ENCODE data around the gene IQCM. TPM values are rescaled to one million over a fixed set of nuclear protein-coding genes. Genes with fewer than 3 reads are reported as not detected.

IQCM gene
- total RNA-seq, 2 donors from 2014 or later: not detected

- Mint-ChIP-seq H3K4me1 (ENCODE audit: low read depth) (no peaks in the 10 kb centered on the region), H3K27ac (no peak overlapping the region), H3K9me3 (peaks cover 0 to 2% of the 10 kb centered on the region in 2 donors), H3K36me3 (ENCODE audit: insufficient read depth in 2 of 2) (no peaks in the 10 kb centered on the region), H3K27me3 (ENCODE audit: low read depth) (no peaks in the 10 kb centered on the region), H3K4me3 (no peak overlapping the region)
- DNase-seq (no peak), ATAC-seq (replicated peaks in 1 of 2) (no peak)
These were observed 20.4 kb downstream of the IQCM start for GRCh38 chr4:149795256-149795655.

GRCh38 chr4:149794352-149794751 lies 21.3 kb downstream of the IQCM start:
- Mint-ChIP-seq H3K27me3 (ENCODE audit: low read depth) (no peaks in the 10 kb centered on the region), H3K9me3 (peaks cover 0 to 2% of the 10 kb centered on the region in 2 donors), H3K4me1 (ENCODE audit: low read depth) (no peaks in the 10 kb centered on the region), H3K36me3 (ENCODE audit: insufficient read depth in 2 of 2) (no peaks in the 10 kb centered on the region), H3K27ac (no peak overlapping the region), H3K4me3 (no peak overlapping the region)
- DNase-seq (no peak), ATAC-seq (replicated peaks in 1 of 2) (no peak)

DNA sequence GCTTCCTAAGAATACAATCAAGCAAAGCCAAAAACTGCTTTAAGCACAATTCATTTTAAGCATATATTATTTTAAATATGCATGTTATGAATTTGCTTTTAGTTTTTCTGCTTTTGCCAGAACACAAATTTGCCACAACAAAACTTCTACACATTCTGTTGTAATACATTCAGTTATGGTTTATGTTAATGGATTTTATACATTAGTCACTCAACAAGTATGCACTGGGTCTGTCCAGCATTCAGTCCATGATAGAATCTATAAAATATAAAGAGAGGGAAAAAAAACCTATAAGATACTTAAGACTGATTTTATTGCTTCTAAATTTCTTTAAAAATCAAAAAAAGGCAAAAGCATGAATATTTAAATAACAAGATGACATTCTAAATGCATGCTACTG lies 22.2 kb downstream of the IQCM start:
- no peak for ATAC-seq (replicated peaks in 1 of 2)
- Mint-ChIP-seq H3K9me3 (peaks cover 0 to 2% of the 10 kb centered on the region in 2 donors), H3K4me1 (ENCODE audit: low read depth) (no peaks in the 10 kb centered on the region), H3K36me3 (ENCODE audit: insufficient read depth in 2 of 2) (no peaks in the 10 kb centered on the region), H3K27me3 (ENCODE audit: low read depth) (no peaks in the 10 kb centered on the region), H3K27ac (no peak overlapping the region), H3K4me3 (no peak overlapping the region)
- no peak for DNase-seq

DNA sequence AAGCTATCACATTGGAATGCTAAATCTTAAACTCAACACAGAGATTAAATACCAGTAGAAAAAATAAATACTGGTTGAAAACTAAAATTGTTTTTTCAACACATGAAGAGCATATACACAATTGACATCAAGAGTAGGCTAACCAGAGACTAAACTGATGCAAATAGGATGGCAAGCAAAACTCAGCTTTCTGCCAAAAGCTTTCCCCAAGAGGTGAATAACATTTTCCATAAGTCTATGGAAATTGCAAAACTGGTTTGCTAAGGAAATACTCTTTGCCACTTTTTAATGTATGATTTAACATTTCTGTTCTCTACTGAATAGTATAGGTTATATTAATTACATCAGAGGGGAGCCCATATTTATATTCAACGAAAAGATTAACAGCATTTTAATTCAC lies 23.8 kb downstream of the IQCM start:
- H3K36me3 Mint-ChIP-seq (ENCODE audit: insufficient read depth in 2 of 2): no peaks in the 10 kb centered on the region
- no peak for DNase-seq
- no peak overlapping the region for H3K27ac Mint-ChIP-seq
- no peaks in the 10 kb centered on the region for H3K27me3 Mint-ChIP-seq (ENCODE audit: low read depth)
- no peak overlapping the region for H3K4me3 Mint-ChIP-seq
- H3K9me3 Mint-ChIP-seq: peaks cover under 1 to 5% of the 10 kb centered on the region in 2 donors
- no peaks in the 10 kb centered on the region for H3K4me1 Mint-ChIP-seq (ENCODE audit: low read depth)
- no peak for ATAC-seq (replicated peaks in 1 of 2)

GRCh38 chr4:149790172-149790907 lies 25.3 kb downstream of the IQCM start:
- Mint-ChIP-seq H3K36me3 (ENCODE audit: insufficient read depth in 2 of 2) (no peaks in the 10 kb centered on the region), H3K27ac (no peak overlapping the region), H3K4me1 (ENCODE audit: low read depth) (no peaks in the 10 kb centered on the region), H3K27me3 (ENCODE audit: low read depth) (no peaks in the 10 kb centered on the region), H3K4me3 (no peak overlapping the region), H3K9me3 (peaks cover 3 to 8% of the 10 kb centered on the region in 2 donors)
- DNase-seq (no peak), ATAC-seq (replicated peaks in 1 of 2) (no peak)

DNA sequence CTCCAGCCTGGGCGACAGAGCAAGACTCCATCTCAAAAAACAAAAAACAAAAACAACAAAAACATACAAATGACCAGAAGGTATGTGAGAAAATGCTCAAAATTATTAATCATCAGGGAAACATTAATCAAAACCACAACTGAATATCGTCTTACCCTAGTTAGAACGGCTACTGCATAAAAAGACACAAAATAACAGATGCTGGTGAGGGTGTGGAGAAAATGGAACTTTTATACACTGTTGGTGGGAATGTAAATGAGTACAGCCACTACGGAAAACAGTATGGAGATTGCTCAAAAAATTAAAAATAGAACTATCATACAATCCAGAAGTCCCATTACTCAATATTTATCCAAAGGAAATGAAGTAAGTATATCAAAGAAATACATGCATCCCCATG lies 27.3 kb downstream of the IQCM start:
- Mint-ChIP-seq H3K36me3 (ENCODE audit: insufficient read depth in 2 of 2) (peaks cover 0 to 3% of the 10 kb centered on the region in 2 donors), H3K27ac (no peak overlapping the region), H3K4me1 (ENCODE audit: low read depth) (no peaks in the 10 kb centered on the region), H3K4me3 (no peak overlapping the region), H3K9me3 (peaks cover 3 to 8% of the 10 kb centered on the region in 2 donors), H3K27me3 (ENCODE audit: low read depth) (no peaks in the 10 kb centered on the region)
- no peak for ATAC-seq (replicated peaks in 1 of 2)
- no peak for DNase-seq

DNA sequence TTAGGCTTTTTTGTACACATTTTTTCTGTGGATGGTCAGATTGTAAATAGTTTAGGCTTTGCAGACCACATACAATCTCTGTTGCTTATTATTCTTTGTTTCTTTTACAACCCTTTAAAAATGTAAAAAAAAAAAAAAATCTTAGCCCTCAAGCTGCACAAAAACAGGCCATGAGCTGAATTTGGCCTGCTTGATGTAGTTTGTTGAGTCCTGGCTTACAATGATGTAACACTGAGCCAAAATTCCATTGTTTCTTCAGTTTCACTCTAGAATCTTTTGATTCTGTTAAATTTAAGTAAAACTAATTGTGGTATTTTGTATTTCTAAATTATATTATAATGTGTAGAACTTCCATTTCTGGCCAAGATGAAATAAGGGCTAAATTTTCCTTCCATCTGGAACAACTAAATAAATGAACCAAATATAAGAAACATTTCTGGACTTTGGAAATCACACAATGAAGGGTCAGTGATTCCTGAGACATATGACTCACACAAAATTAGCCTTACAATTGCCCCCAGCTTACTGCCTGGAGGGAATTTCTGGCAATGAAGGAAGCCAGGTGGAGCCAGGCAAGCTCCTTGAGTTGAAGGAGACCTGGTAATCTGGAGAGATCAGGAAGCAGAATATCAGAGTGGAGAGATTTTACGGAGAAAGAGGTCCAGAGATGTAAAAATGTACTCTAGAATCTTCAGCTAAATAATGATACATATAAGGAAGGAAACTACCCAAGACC lies 29.8 kb downstream of the IQCM start:
- H3K9me3 Mint-ChIP-seq: peaks cover 5 to 6% of the 10 kb centered on the region in 2 donors
- H3K36me3 Mint-ChIP-seq (ENCODE audit: insufficient read depth in 2 of 2): peaks cover 0 to 3% of the 10 kb centered on the region in 2 donors
- H3K27ac Mint-ChIP-seq: no peak overlapping the region
- ATAC-seq (replicated peaks in 1 of 2) (no peak), DNase-seq (no peak)
- no peaks in the 10 kb centered on the region for H3K27me3 Mint-ChIP-seq (ENCODE audit: low read depth)
- no peak overlapping the region for H3K4me3 Mint-ChIP-seq
- H3K4me1 Mint-ChIP-seq (ENCODE audit: low read depth): no peaks in the 10 kb centered on the region

DNA sequence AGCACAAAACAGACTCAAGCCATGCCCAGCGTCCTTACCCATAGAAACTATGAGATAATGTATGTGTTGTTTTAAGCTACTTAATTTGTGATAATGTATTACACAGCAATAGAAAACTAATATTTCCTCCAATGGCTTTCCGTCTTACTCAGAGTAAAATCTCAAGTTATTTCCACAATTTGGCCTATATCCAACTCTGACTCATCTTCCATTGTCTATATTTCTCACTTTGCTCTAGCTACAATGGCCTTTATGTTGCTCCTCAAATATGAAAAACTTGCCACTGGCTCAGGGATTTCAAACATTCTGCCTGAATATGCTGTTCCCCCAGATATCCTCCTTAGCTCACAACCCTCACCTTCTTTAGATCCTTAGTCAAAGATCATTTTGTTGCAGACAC lies 31.6 kb downstream of the IQCM start:
- Mint-ChIP-seq H3K9me3 (peaks cover 5 to 6% of the 10 kb centered on the region in 2 donors), H3K27me3 (ENCODE audit: low read depth) (no peaks in the 10 kb centered on the region), H3K4me1 (ENCODE audit: low read depth) (no peaks in the 10 kb centered on the region), H3K27ac (no peak overlapping the region), H3K4me3 (no peak overlapping the region), H3K36me3 (ENCODE audit: insufficient read depth in 2 of 2) (peaks cover 0 to 3% of the 10 kb centered on the region in 2 donors)
- DNase-seq (no peak), ATAC-seq (replicated peaks in 1 of 2) (no peak)

GRCh38 chr4:149781150-149781549 lies 34.5 kb downstream of the IQCM start:
- ATAC-seq (replicated peaks in 1 of 2) (no peak), DNase-seq (no peak)
- H3K27me3 Mint-ChIP-seq (ENCODE audit: low read depth): no peaks in the 10 kb centered on the region
- H3K4me3 Mint-ChIP-seq: no peak overlapping the region
- H3K27ac Mint-ChIP-seq: no peak overlapping the region
- peaks cover 2 to 3% of the 10 kb centered on the region in 2 donors for H3K9me3 Mint-ChIP-seq
- peaks cover 0 to 3% of the 10 kb centered on the region in 2 donors for H3K36me3 Mint-ChIP-seq (ENCODE audit: insufficient read depth in 2 of 2)
- no peaks in the 10 kb centered on the region for H3K4me1 Mint-ChIP-seq (ENCODE audit: low read depth)

DNA sequence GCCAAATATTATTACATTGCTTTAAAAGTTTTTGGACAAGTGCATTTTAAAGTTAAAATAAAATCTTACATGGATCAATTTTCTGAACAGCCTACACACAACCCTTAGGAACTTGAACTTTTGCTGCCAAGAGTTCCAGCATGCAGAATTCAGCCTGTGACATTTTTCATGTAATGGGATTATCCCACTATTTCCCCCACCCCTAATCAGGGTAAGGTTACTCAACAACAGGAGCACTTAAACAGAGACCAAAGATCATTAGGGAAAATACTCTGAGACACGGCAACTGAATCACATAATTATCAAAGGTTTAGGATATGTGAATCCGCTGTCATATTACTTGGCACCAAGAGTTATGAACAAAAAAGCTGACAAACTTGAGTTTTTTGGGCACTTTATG lies 47.2 kb downstream of the IQCM start:
- Mint-ChIP-seq H3K4me3 (no peak overlapping the region), H3K9me3 (peaks cover 0 to 2% of the 10 kb centered on the region in 2 donors), H3K27me3 (ENCODE audit: low read depth) (no peaks in the 10 kb centered on the region), H3K4me1 (ENCODE audit: low read depth) (peaks cover 6% of the 10 kb centered on the region), H3K36me3 (ENCODE audit: insufficient read depth in 2 of 2) (no peaks in the 10 kb centered on the region), H3K27ac (no peak overlapping the region)
- ATAC-seq (replicated peaks in 1 of 2) (no peak), DNase-seq (no peak)

DNA sequence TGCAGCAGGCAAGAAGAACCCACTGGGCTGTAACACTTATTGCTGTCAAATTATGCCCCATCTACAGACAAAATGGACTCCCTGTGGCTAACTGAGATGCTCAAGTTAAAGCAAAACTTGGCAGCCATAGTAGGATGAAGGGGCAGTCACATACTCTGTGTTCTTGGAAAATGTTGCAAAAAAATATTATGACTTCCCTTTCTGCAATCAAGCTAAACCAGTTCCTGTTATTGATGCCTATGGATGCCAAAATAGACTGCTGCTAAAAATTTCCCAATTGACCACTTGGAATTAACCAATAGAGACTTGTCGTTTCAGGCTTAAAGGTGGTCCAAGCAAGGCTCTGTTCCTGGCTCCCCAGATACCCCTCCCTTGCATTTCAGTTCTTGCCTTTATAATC lies 49.5 kb downstream of the IQCM start:
- Mint-ChIP-seq H3K4me1 (ENCODE audit: low read depth) (peaks cover 6% of the 10 kb centered on the region), H3K4me3 (no peak overlapping the region), H3K27ac (no peak overlapping the region), H3K36me3 (ENCODE audit: insufficient read depth in 2 of 2) (no peaks in the 10 kb centered on the region), H3K27me3 (ENCODE audit: low read depth) (no peaks in the 10 kb centered on the region), H3K9me3 (peaks cover 0 to 2% of the 10 kb centered on the region in 2 donors)
- ATAC-seq (replicated peaks in 1 of 2): no peak
- DNase-seq: no peak

- ATAC-seq (replicated peaks in 1 of 2): no peak
- H3K4me3 Mint-ChIP-seq: no peak overlapping the region
- no peak overlapping the region for H3K27ac Mint-ChIP-seq
- no peaks in the 10 kb centered on the region for H3K36me3 Mint-ChIP-seq (ENCODE audit: insufficient read depth in 2 of 2)
- DNase-seq: no peak
- no peaks in the 10 kb centered on the region for H3K27me3 Mint-ChIP-seq (ENCODE audit: low read depth)
- H3K9me3 Mint-ChIP-seq: peaks cover 0 to 2% of the 10 kb centered on the region in 2 donors
- peaks cover 6% of the 10 kb centered on the region for H3K4me1 Mint-ChIP-seq (ENCODE audit: low read depth)
These were observed 50.0 kb downstream of the IQCM start for GRCh38 chr4:149765630-149766029.

DNA sequence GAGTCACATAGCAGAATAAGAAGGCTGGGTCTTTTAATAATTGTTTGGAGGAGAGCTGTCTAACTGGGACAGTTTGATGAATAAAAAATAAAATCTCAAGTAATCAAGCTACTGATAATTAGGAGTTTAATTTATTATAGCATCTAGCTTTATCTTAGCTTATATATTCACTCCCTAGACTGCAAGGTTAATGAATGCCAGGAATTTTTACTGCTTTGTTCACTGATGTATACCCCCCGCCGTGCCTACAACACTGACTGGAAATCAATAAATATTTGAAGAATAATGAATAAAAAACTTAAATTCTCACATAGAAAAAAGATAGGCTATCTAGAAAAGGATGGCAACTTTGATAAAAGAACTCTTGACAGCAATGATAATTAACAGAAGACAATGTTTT lies 59.7 kb downstream of the IQCM start:
- Mint-ChIP-seq H3K4me3 (no peak overlapping the region), H3K9me3 (no peaks in the 10 kb centered on the region), H3K27me3 (ENCODE audit: low read depth) (no peaks in the 10 kb centered on the region), H3K4me1 (ENCODE audit: low read depth) (no peaks in the 10 kb centered on the region), H3K36me3 (ENCODE audit: insufficient read depth in 2 of 2) (no peaks in the 10 kb centered on the region), H3K27ac (no peak overlapping the region)
- DNase-seq (no peak), ATAC-seq (replicated peaks in 1 of 2) (no peak)
